T-helper 2 cell treated with Interferon-gamma antibody and Interleukin-4, amounts not matched to agents 5 μg/mL and 100 μg/mL, for 36 hours (primary cell): Measurements from ENCODE around the gene GPR143.

Experiments
- DNase-seq: peaks from one replicate; pipeline ENCODE4 v3.0.0; 2021; ENCODE audit warnings: low spot score
- H3K27ac Mint-ChIP-seq: one replicate; pipeline ENCODE4 v1.8.0; 2021; ENCODE audit warnings: mild to moderate bottlenecking, mixed read lengths
- H3K27me3 Mint-ChIP-seq: one replicate; pipeline ENCODE4 v1.8.0; 2021; ENCODE audit warnings: low read depth, mixed read lengths
- H3K36me3 Mint-ChIP-seq: one replicate; pipeline ENCODE4 v1.8.0; 2021; ENCODE audit warnings: low read depth, mixed read lengths
- H3K4me1 Mint-ChIP-seq: one replicate; pipeline ENCODE4 v1.8.0; 2021; ENCODE audit warnings: low read depth, mixed read lengths
- H3K4me3 Mint-ChIP-seq: one replicate; pipeline ENCODE4 v1.8.0; 2022; ENCODE audit warnings: mild to moderate bottlenecking, moderate library complexity, mixed read lengths
- H3K9me3 Mint-ChIP-seq: one replicate; pipeline ENCODE4 v1.8.0; 2021; ENCODE audit warnings: mixed read lengths

Gene GPR143

DNA sequence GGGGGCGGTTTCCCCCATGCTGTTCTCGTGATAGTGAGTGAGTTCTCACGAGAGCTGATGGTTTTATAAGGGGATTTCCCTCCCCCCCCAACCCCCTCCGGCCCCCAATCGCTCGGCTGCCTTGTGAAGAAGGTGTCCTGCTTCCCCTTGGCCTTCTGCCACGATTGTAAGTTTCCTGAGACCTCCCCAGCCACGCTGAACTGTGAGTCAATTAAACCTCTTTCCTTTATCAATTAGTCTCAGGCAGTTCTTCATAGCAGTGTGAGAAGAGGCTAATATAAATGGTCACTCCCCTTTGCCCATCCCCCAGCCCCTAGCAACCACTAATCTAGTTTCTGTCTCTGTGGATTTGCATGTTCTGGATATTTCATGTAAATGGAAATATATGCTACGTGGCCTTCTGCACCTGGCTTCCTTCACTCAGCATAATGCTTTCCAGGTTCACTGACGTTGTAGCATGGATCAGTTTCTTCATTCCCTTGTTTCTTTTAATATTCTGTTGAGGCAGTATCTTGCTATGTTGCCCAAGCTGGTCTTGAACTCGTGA is 16.4 kb downstream of the GPR143 start:
- Mint-ChIP-seq H3K27me3 (no peaks in the 10 kb centered on the region), H3K4me1 (peaks cover 13% of the 10 kb centered on the region), H3K36me3 (peaks cover 6% of the 10 kb centered on the region), H3K9me3 (peaks cover 6% of the 10 kb centered on the region), H3K27ac (no peak overlapping the region), H3K4me3 (no peak overlapping the region)
- no peak for DNase-seq

DNA sequence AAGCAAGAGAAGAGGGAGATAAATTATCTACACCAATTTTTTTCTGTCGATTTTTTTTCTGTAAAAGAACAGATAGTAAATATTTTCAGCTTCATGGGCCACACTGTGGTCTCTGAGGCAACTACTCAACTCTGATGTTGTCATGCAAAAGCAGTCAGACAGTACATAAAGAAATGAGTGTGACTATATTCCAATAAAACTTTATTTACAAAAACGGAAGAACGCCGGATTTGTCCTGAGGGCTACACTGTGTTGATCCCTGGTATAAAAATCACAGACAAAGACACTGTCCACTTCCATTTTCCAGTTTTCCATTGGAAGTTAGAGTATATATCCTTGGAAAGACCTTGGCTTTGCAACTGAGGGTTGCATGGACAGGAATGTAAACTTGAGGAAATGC is 18.0 kb downstream of the GPR143 start:
- peaks cover 6% of the 10 kb centered on the region for H3K36me3 Mint-ChIP-seq

DNA sequence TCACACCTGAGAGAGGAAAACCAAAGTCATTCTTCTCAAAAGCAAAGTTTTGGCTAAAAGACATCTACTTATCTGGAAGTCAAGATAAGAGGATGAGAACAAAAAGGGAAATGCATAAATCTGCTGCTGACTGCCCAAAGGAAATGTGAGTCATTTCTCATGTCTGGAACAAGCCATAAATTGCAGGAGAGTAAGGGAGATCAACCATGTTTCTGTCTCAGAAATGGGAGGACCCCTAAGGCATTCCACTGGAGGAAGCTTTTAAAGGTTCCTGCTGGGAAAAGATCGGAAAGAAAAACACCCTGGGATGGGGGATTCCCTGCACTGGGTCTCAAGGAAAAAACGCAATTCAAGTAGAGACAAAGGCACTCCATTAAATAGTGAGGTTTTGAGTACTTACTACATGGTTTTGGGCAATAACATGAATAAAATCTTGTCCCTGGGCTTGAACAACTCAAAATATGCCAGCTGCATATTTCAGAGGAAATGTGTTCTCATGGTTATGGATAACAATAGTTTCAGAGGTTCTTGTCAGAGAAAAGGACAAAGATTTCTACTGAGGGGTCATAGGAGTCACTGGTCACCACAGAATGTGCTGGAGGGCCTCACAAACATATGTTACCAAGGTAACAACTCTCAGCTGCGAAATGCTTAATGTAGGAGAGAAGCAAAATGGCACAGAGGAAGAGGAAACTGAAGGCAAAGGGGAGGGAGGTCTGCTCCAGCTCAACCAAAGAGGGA is 19.3 kb downstream of the GPR143 start:
- Mint-ChIP-seq H3K9me3 (peaks cover 6% of the 10 kb centered on the region), H3K27me3 (no peaks in the 10 kb centered on the region), H3K4me3 (no peak overlapping the region), H3K27ac (no peak overlapping the region), H3K36me3 (peaks cover 6% of the 10 kb centered on the region), H3K4me1 (peaks cover 13% of the 10 kb centered on the region)
- no peak for DNase-seq

More for the DNA sequence above, 18.0 kb downstream of the GPR143 start:
- Mint-ChIP-seq H3K4me1 (peaks cover 13% of the 10 kb centered on the region), H3K27me3 (no peaks in the 10 kb centered on the region), H3K4me3 (no peak overlapping the region), H3K9me3 (peaks cover 6% of the 10 kb centered on the region), H3K27ac (no peak overlapping the region)
- DNase-seq, result no peak

DNA sequence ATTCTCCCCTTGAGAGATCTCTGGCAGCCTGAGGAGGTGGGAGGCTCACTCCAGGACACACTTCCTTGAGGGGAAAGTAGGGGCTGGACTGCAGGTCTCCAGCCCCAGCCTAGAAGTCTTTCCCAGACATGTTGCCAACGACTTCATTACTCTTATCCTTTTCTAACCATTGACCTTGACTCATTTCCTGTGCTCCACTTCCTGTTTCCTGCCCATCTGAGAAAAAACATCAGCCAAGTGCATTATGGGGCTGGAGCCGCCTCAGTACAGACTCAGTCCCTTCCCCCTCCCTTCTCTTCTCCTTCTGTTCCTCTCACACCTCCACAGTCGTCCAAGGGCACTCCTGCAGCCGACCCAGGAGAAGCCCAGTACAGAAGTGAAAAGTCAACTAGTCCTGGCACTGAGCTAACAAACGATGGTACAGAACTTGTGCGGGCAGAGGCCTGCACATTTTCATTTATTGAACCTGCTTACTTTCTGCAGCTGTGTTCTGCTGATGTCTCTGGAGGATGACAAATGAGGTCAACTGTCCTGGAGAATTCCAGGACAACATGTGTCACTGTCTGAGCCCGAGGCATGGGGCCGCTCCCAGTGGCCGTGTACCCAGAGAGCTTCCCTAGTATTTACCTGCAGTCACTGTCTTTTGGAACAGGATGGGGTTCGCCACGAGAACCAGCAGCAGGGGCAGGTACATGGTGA is 20.1 kb downstream of the GPR143 start:
- Mint-ChIP-seq H3K27me3 (no peaks in the 10 kb centered on the region), H3K9me3 (peaks cover 6% of the 10 kb centered on the region), H3K4me3 (peak overlapping the region; percentile 54), H3K36me3 (peaks cover 6% of the 10 kb centered on the region), H3K27ac (peak overlapping the region; percentile 75), H3K4me1 (peaks cover 13% of the 10 kb centered on the region)
- no peak for DNase-seq

DNA sequence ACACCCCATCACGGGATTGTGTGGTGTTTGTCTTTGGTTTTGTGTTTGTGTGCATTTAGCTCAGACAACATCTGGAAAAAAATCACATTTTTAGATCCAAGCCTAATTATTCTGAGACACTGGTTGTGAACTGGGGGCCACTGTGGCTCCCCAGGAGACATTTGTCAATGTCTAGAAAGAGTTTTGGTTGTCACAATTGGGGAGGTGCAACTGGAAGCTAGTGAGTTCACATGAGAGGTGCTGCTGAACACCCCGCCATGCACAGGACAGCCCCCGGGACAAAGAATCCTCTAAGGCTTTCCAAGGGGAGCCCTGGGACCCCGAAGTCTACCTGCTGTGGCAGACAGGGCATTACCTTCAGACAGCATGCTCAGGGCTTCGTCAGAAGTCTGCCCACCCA is 26.5 kb downstream of the GPR143 start:
- Mint-ChIP-seq H3K27ac (no peak overlapping the region), H3K27me3 (peaks cover 2% of the 10 kb centered on the region), H3K36me3 (no peaks in the 10 kb centered on the region), H3K4me3 (no peak overlapping the region), H3K9me3 (no peaks in the 10 kb centered on the region), H3K4me1 (no peaks in the 10 kb centered on the region)
- DNase-seq, result no peak

DNA sequence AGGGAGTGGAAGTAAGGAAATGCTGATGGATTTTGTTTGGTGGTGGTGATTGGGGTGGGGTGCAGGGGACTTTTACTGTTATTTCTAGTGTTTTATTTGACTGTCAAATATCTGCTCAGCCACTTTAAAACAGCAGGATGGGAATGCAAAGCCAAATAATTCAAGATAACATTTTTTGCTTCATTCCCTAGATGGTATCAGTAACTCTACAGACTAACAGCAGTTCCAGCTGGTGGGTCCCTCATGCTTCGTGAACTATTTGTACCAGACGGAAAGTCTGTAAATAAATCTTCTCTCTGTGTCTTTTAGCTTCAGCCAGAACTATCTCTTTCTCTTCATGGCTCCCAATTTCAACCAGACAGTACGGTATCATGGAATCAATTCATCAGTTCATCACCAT is 27.5 kb downstream of the GPR143 start:
- Mint-ChIP-seq H3K4me1 (no peaks in the 10 kb centered on the region), H3K36me3 (no peaks in the 10 kb centered on the region), H3K27me3 (peaks cover 2% of the 10 kb centered on the region), H3K27ac (no peak overlapping the region), H3K9me3 (no peaks in the 10 kb centered on the region), H3K4me3 (no peak overlapping the region)
- DNase-seq, result no peak

DNA sequence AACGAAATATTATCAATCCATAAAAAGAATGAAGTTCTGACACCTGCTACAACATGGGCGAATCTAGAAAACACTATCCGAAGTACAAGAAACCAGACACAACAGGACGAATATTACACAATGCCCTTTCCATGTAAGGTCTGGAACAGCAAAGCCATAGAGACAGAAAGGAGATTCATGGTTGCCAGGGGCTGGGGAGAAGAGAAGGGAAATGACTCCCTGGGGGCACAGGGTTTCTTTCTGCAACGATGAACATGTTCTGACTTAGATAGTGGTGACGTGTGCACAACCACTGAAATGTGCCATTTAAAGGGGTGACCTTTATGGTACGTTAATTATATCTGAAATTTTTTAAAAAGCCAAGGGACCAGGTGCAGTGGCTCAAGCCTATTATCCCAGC is 28.3 kb downstream of the GPR143 start:
- H3K9me3 Mint-ChIP-seq, result no peaks in the 10 kb centered on the region
- H3K27me3 Mint-ChIP-seq, result peaks cover 2% of the 10 kb centered on the region
- no peak overlapping the region for H3K27ac Mint-ChIP-seq
- DNase-seq, result no peak
- no peak overlapping the region for H3K4me3 Mint-ChIP-seq
- no peaks in the 10 kb centered on the region for H3K4me1 Mint-ChIP-seq
- no peaks in the 10 kb centered on the region for H3K36me3 Mint-ChIP-seq

DNA sequence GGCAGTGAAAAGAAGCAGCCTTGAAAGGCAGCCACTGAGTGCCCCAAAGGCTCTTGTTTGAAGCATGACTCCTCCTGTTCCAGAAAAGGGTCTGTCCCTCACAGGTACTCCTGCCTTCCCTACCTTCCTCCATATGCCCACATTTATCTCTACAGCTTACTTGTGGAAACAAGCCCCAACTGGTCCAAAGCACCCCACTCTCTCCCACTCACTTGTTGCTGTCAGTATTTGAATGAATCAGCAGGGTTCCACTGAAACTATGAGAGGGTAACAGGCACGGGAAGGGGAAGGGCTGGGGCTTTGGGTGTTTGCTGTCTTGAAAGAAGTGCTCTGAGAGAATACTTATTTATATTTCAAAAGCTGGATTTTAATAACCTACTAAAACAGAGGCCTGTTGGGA is 34.9 kb downstream of the GPR143 start:
- H3K27ac Mint-ChIP-seq, result no peak overlapping the region
- no peaks in the 10 kb centered on the region for H3K4me1 Mint-ChIP-seq
- peak; percentile 27 for DNase-seq
- H3K36me3 Mint-ChIP-seq, result peaks cover 7% of the 10 kb centered on the region
- H3K27me3 Mint-ChIP-seq, result no peaks in the 10 kb centered on the region
- no peak overlapping the region for H3K4me3 Mint-ChIP-seq
- peaks cover 20% of the 10 kb centered on the region for H3K9me3 Mint-ChIP-seq

DNA sequence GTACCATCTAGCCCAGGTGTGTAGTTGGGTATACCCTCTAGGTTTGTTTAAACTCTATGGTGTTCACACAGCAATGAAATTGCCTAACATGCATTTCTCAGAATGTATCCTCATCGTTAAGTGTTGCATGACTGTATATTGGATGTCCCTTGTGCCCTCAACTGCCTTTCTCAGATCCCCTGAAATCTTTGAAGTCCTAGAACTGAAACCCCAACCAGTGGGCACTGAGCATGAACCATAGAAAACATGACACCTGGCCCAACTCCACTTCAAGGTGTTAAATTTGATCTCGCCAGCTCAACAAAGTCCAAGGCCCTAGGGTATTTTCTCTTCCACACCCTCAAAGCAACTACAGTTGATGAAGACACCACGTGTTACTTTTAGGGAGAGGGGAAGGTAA is 35.6 kb downstream of the GPR143 start:
- Mint-ChIP-seq H3K36me3 (peaks cover 7% of the 10 kb centered on the region), H3K4me1 (no peaks in the 10 kb centered on the region), H3K27me3 (no peaks in the 10 kb centered on the region), H3K4me3 (no peak overlapping the region), H3K9me3 (peaks cover 20% of the 10 kb centered on the region), H3K27ac (no peak overlapping the region)
- no peak for DNase-seq

DNA sequence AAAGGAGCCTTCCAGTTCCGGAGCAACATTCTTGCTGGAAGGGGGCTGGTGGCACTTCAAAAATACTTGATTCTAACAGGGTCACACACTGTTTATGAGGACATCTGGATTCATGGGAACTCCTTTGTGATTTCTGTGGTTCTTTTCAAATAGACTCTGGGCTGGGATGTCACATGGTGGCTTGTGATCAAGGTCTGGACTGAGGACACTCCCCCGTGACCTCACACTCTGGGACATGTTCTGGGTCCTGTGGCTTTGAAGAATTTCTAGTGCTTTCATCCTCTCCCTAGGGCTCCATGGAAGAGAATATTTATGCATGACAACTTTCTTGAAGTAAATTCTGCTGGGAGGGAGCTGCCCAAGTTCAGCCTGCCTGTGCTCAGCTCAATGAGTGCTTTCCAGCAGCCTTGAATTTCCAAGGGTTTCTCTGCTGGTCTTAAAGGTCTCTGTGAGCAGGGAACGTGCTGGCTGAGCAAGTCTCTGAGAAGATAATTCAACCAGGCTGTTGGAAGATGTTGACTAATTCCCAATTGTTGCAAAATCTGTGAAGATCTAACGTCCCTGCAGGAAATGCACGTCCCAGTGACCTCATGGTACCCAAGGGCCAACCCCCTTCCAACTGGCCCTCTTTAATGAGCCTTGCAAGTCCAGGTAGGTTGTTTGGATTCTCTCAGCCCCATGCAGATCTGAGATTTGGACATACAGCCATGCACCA is 36.3 kb downstream of the GPR143 start:
- H3K36me3 Mint-ChIP-seq, result peaks cover 7% of the 10 kb centered on the region
- H3K4me3 Mint-ChIP-seq, result no peak overlapping the region
- no peak overlapping the region for H3K27ac Mint-ChIP-seq
- peaks cover 20% of the 10 kb centered on the region for H3K9me3 Mint-ChIP-seq
- no peaks in the 10 kb centered on the region for H3K27me3 Mint-ChIP-seq
- no peak for DNase-seq
- H3K4me1 Mint-ChIP-seq, result no peaks in the 10 kb centered on the region

DNA sequence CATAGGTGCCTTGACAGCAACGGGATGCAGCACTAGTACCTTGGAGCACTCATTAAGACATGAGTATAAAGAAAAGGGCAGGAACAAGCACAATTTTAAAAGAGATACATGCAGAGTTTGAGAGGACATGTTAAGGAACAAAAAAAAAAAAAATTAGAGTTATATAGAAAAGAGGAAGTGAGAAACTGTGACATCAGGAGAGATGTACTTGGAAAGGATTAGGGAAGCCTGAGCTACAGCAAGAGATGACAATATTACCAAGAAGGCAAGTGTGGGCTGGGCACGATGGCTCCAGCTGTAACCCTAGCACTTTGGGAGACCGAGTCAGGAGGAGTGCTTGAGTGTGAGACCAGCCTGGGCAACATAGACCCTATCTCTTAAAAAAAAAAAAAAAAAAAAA is 37.4 kb downstream of the GPR143 start:
- Mint-ChIP-seq H3K4me3 (no peak overlapping the region), H3K27me3 (no peaks in the 10 kb centered on the region), H3K9me3 (peaks cover 24% of the 10 kb centered on the region), H3K4me1 (no peaks in the 10 kb centered on the region), H3K27ac (no peak overlapping the region), H3K36me3 (peaks cover 8% of the 10 kb centered on the region)
- DNase-seq, result no peak

DNA sequence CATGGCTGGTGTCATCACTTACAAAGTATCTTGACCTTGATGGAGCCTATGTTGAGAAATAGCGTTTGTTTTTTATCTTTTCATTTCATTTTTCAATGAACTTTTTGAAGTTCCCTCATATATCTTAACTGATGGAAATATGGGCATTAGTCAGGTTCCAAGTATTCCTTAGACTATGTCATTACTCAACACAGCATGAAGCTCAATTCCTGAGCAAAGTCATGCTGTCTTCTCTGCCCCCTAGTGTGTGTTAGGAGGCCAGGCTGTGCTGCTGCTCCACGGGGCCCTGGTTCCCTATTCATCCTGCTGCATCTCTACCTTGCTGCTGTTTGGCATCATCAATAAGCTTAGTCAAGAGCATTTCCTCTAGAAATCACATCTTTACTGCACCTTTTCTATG is 40.9 kb downstream of the GPR143 start:
- H3K4me1 Mint-ChIP-seq, result no peaks in the 10 kb centered on the region
- DNase-seq, result no peak
- H3K36me3 Mint-ChIP-seq, result peaks cover 33% of the 10 kb centered on the region
- H3K9me3 Mint-ChIP-seq, result peaks cover 32% of the 10 kb centered on the region
- no peak overlapping the region for H3K4me3 Mint-ChIP-seq
- no peak overlapping the region for H3K27ac Mint-ChIP-seq
- H3K27me3 Mint-ChIP-seq, result no peaks in the 10 kb centered on the region

DNA sequence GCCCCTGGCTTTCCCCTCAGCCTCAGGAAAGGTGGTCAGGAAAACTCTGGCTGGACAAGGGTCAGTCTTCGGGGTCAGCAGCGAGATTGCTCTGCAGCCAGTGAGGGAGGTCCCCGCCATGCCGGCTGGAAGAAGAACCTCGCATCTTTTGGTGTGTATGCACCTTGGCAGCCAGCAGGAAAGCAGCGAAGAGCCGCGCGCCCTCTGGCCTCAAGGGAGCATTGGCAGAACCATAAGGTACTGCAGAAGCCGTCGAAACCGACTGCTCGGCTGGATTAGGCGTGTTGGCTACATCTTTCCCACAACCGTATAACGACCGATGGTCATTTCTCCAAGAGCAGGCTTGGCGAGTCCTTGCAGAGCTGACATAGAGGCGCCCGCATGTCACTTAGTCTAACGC is 48.3 kb downstream of the GPR143 start:
- Mint-ChIP-seq H3K36me3 (peaks cover 51% of the 10 kb centered on the region), H3K4me3 (no peak overlapping the region), H3K27me3 (no peaks in the 10 kb centered on the region), H3K27ac (no peak overlapping the region), H3K4me1 (no peaks in the 10 kb centered on the region), H3K9me3 (peaks cover 4% of the 10 kb centered on the region)
- DNase-seq, result no peak

DNA sequence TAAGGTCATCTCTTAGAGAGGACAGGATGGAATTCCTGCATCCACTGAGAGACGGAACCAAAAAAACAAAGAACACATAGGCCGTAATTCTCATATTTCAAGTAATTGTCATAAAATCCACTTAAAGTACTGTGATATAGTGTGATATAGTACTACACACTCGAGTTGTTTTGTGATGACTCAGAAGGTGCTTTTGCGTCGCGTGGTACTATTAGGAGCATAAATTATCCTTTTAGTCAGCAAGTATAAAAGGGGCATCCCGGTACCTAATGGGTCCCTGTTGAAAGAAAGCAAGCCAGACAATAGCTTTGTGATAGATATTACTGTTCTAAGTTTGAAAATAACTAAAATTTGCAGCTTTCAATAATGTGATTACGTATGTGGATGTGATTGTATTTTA is 55.3 kb downstream of the GPR143 start:
- Mint-ChIP-seq H3K4me3 (no peak overlapping the region), H3K27ac (no peak overlapping the region), H3K4me1 (peaks cover 6% of the 10 kb centered on the region), H3K27me3 (no peaks in the 10 kb centered on the region), H3K36me3 (peaks cover 19% of the 10 kb centered on the region), H3K9me3 (no peaks in the 10 kb centered on the region)
- no peak for DNase-seq
